ENCODE results near the gene EFNB3. TPM values are rescaled to one million over a fixed set of nuclear protein-coding genes. Genes with fewer than 3 reads are reported as not detected.

The EFNB3 gene
- polyA plus RNA-seq, 1 of the 3 experiments (the other 2 are of a cell fraction), result 26.1 TPM

DNA sequence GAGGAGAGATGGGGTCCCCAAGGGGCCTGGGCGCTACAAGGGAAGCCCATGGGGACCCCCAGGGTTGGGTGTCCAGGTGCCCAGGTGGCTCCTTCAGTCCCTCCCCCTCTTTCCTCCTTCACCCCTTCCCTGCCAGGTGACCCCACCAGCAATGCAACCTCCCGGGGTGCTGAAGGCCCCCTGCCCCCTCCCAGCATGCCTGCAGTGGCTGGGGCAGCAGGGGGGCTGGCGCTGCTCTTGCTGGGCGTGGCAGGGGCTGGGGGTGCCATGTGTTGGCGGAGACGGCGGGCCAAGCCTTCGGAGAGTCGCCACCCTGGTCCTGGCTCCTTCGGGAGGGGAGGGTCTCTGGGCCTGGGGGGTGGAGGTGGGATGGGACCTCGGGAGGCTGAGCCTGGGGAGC lies 4.0 kb downstream of the EFNB3 start (continued):
- TF ChIP-seq, protein P1, sequence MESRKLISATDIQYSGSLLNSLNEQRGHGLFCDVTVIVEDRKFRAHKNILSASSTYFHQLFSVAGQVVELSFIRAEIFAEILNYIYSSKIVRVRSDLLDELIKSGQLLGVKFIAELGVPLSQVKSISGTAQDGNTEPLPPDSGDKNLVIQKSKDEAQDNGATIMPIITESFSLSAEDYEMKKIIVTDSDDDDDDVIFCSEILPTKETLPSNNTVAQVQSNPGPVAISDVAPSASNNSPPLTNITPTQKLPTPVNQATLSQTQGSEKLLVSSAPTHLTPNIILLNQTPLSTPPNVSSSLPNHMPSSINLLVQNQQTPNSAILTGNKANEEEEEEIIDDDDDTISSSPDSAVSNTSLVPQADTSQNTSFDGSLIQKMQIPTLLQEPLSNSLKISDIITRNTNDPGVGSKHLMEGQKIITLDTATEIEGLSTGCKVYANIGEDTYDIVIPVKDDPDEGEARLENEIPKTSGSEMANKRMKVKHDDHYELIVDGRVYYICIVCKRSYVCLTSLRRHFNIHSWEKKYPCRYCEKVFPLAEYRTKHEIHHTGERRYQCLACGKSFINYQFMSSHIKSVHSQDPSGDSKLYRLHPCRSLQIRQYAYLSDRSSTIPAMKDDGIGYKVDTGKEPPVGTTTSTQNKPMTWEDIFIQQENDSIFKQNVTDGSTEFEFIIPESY (IDR thresholded peaks at IDR 0.05; ENCODE audit: borderline replicate concordance, low read depth), result no peak
- TF ChIP-seq MEF2A (IDR thresholded peaks at IDR 0.05; ENCODE audit: borderline replicate concordance, low read depth) (no peak), CHD2 (IDR thresholded peaks at IDR 0.05; ENCODE audit: low read length, partially characterized antibody) (no peak), FOSL2 (IDR thresholded peaks at IDR 0.05; ENCODE audit: borderline replicate concordance, low read depth) (no peak), EP300 (IDR thresholded peaks at IDR 0.05; ENCODE audit: borderline replicate concordance in 1 of 2, low read depth in 1 of 2, low read length in 1 of 2) (no peak), MXI1 (IDR thresholded peaks at IDR 0.05; ENCODE audit: low read depth, low read length) (no peak), TAF1 (IDR thresholded peaks at IDR 0.05; ENCODE audit: borderline replicate concordance, low read depth, low read length) (no peak), GATA2 (CRISPR knock-in tag; IDR thresholded peaks at IDR 0.05) (no peak), EZH2phosphoT487 (IDR thresholded peaks at IDR 0.05; ENCODE audit: borderline replicate concordance, low read depth) (no peak)
- TF ChIP-seq, protein P2, sequence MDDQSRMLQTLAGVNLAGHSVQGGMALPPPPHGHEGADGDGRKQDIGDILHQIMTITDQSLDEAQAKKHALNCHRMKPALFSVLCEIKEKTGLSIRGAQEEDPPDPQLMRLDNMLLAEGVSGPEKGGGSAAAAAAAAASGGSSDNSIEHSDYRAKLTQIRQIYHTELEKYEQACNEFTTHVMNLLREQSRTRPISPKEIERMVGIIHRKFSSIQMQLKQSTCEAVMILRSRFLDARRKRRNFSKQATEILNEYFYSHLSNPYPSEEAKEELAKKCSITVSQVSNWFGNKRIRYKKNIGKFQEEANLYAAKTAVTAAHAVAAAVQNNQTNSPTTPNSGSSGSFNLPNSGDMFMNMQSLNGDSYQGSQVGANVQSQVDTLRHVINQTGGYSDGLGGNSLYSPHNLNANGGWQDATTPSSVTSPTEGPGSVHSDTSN (IDR thresholded peaks at IDR 0.05), result no peak
- TF ChIP-seq, protein P3, sequence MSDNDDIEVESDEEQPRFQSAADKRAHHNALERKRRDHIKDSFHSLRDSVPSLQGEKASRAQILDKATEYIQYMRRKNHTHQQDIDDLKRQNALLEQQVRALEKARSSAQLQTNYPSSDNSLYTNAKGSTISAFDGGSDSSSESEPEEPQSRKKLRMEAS (IDR thresholded peaks at IDR 0.05; ENCODE audit: low read depth), result no peak

DNA sequence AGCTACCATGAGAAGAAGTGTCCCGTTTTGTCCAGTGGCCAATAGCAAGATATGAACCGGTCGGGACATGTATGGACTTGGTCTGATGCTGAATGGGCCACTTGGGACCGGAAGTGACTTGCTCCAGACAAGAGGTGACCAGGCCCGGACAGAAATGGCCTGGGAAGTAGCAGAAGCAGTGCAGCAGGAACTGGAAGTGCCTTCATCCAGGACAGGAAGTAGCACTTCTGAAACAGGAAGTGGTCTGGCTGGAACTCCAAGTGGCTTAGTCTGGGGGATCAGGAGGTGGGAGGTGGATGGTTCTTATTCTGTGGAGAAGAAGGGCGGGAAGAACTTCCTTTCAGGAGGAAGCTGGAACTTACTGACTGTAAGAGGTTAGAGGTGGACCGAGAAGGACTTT lies 5.3 kb downstream of the EFNB3 start:
- Histone ChIP-seq H3K4me3 (ENCODE audit: low read depth in 2 of 2, low read length in 1 of 2) (no peak overlapping the region), H3K9me3 (no peaks in the 10 kb centered on the region), H3K27me3 (ENCODE audit: insufficient read depth) (no peaks in the 10 kb centered on the region), H2AFZ (ENCODE audit: low read depth) (no peak overlapping the region), H4K20me1 (ENCODE audit: insufficient read depth) (no peaks in the 10 kb centered on the region), H3K9ac (no peak overlapping the region), H3K4me1 (ENCODE audit: control insufficient read depth in 1 of 2, insufficient read depth in 2 of 2, low read depth in 1 of 2, low read length in 1 of 2) (peaks cover 0 to 27% of the 10 kb centered on the region in 2 experiments; a peak in 1 of 4 replicates), H3K9me2 (no peaks in the 10 kb centered on the region), H3F3A (replicated peaks; ENCODE audit: insufficient read depth) (no peaks in the 10 kb centered on the region), H3K27ac (ENCODE audit: low read depth in 2 of 2, low read length in 1 of 2) (no peak overlapping the region), H3K79me2 (ENCODE audit: insufficient read depth) (no peaks in the 10 kb centered on the region), H3K4me2 (no peak overlapping the region), H3K36me3 (replicated peaks in 1 of 2; ENCODE audit: control insufficient read depth in 1 of 2, insufficient read depth in 2 of 2, low read length in 1 of 2) (peaks cover 0 to 2% of the 10 kb centered on the region in 2 experiments)
- ChIA-PET POLR2A (no interaction called here), CTCF (interaction anchor here (8.2 kb wide), 1 partner anchor 22 kb away, joined by 82 read pairs; the partner anchor contains the start of genes TP53 and WRAP53)
- WGBS (ENCODE audit: low lambda C conversion rate), result 83% methylated on average over 7 of the region's 7 CpGs
- DNase-seq, result no peak
- TF ChIP-seq TCF12 (IDR thresholded peaks at IDR 0.05) (no peak), YY1 (IDR thresholded peaks at IDR 0.05; ENCODE audit: low read depth) (no peak), NRF1 (IDR thresholded peaks at IDR 0.05; ENCODE audit: low read depth, low read length) (no peak), FOSL2 (IDR thresholded peaks at IDR 0.05; ENCODE audit: borderline replicate concordance, low read depth) (no peak), EZH2phosphoT487 (IDR thresholded peaks at IDR 0.05; ENCODE audit: borderline replicate concordance, low read depth) (no peak), RAD21 (IDR thresholded peaks at IDR 0.05; ENCODE audit: low read length) (no peak), FOXJ3 (CRISPR knock-in tag; IDR thresholded peaks at IDR 0.05) (no peak), POLR2AphosphoS5 (IDR thresholded peaks at IDR 0.05; ENCODE audit: low read depth, low read length) (no peak)
- TF ChIP-seq, protein P4, sequence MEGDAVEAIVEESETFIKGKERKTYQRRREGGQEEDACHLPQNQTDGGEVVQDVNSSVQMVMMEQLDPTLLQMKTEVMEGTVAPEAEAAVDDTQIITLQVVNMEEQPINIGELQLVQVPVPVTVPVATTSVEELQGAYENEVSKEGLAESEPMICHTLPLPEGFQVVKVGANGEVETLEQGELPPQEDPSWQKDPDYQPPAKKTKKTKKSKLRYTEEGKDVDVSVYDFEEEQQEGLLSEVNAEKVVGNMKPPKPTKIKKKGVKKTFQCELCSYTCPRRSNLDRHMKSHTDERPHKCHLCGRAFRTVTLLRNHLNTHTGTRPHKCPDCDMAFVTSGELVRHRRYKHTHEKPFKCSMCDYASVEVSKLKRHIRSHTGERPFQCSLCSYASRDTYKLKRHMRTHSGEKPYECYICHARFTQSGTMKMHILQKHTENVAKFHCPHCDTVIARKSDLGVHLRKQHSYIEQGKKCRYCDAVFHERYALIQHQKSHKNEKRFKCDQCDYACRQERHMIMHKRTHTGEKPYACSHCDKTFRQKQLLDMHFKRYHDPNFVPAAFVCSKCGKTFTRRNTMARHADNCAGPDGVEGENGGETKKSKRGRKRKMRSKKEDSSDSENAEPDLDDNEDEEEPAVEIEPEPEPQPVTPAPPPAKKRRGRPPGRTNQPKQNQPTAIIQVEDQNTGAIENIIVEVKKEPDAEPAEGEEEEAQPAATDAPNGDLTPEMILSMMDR (IDR thresholded peaks at IDR 0.05), result no peak
- TF ChIP-seq, protein P5, sequence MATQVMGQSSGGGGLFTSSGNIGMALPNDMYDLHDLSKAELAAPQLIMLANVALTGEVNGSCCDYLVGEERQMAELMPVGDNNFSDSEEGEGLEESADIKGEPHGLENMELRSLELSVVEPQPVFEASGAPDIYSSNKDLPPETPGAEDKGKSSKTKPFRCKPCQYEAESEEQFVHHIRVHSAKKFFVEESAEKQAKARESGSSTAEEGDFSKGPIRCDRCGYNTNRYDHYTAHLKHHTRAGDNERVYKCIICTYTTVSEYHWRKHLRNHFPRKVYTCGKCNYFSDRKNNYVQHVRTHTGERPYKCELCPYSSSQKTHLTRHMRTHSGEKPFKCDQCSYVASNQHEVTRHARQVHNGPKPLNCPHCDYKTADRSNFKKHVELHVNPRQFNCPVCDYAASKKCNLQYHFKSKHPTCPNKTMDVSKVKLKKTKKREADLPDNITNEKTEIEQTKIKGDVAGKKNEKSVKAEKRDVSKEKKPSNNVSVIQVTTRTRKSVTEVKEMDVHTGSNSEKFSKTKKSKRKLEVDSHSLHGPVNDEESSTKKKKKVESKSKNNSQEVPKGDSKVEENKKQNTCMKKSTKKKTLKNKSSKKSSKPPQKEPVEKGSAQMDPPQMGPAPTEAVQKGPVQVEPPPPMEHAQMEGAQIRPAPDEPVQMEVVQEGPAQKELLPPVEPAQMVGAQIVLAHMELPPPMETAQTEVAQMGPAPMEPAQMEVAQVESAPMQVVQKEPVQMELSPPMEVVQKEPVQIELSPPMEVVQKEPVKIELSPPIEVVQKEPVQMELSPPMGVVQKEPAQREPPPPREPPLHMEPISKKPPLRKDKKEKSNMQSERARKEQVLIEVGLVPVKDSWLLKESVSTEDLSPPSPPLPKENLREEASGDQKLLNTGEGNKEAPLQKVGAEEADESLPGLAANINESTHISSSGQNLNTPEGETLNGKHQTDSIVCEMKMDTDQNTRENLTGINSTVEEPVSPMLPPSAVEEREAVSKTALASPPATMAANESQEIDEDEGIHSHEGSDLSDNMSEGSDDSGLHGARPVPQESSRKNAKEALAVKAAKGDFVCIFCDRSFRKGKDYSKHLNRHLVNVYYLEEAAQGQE (IDR thresholded peaks at IDR 0.05; ENCODE audit: low read depth, low read length), result no peak
- TF ChIP-seq, protein P3 (IDR thresholded peaks at IDR 0.05; ENCODE audit: low read depth), result no peak

Data from SK-N-SH (cell line).